Brain microvascular endothelial cell (primary cell): ENCODE results near the gene PCBP3.

Source experiments
- DNase-seq: peaks from one replicate; pipeline ENCODE4 v3.0.0-alpha.2; 2020
- H3K27ac ChIP-seq: fragments of 250-450 bp; sonication (Bioruptor Pico); 2 replicates; pipeline ENCODE4 v1.5.1; 2020; ENCODE audit warnings: mild to moderate bottlenecking, moderate library complexity
- H3K27me3 ChIP-seq: fragments of 250-450 bp; sonication (Bioruptor Pico); replicated peaks from 2 replicates; pipeline ENCODE4 v1.5.1; 2020; ENCODE audit warnings: mild to moderate bottlenecking
- H3K36me3 ChIP-seq: fragments of 250-450 bp; sonication (Bioruptor Pico); replicated peaks from 2 replicates; pipeline ENCODE4 v1.5.1; 2020; ENCODE audit warnings: mild to moderate bottlenecking
- H3K4me3 ChIP-seq: 2 replicates; pipeline ENCODE4 v1.5.1; 2011; ENCODE audit warnings: low read depth, mild to moderate bottlenecking, control low read depth, low read length, moderate library complexity
- in situ Hi-C: cut with HindIII; loops from 2 replicates; pipeline ENCODE4 v1.10.0; 2017; ENCODE audit warnings: low sequenced_read_pairs, low pct_ligation_motif_present
- TF ChIP-seq, protein P1 (sequence below): IDR thresholded peaks from 2 replicates; pipeline ENCODE4 v1.5.1; 2011; ENCODE audit warnings: low read depth, mild to moderate bottlenecking, moderate library complexity, low read length, control low read depth, inconsistent platforms; ENCODE audit errors: missing control alignments

Gene PCBP3

DNA sequence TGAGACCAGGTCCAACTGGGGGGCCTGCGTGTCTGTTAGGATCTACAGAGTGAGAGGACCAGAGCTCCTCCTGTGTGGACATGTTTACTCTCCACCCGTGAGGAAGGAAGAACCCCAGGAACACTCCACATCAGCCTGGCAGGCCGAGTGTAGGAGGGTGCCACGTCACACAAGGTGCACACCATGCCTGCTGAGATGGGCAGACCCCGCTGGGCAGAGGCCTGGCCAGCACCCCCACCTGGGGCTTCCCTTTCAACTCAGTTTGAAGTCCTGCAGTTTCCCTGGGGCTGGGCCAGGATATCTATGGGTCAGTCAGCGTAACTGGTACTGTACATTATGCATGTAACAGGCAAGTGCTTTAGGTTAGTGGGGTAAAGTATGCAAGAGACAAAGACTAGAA is 30.1 kb upstream of the PCBP3 start:
- in situ Hi-C loops: no loop called here
- no peak for DNase-seq
- peaks cover 4% of the 10 kb centered on the region for H3K27me3 ChIP-seq
- H3K36me3 ChIP-seq: no peaks in the 10 kb centered on the region
- no peak overlapping the region for H3K4me3 ChIP-seq
- TF ChIP-seq, protein P1, sequence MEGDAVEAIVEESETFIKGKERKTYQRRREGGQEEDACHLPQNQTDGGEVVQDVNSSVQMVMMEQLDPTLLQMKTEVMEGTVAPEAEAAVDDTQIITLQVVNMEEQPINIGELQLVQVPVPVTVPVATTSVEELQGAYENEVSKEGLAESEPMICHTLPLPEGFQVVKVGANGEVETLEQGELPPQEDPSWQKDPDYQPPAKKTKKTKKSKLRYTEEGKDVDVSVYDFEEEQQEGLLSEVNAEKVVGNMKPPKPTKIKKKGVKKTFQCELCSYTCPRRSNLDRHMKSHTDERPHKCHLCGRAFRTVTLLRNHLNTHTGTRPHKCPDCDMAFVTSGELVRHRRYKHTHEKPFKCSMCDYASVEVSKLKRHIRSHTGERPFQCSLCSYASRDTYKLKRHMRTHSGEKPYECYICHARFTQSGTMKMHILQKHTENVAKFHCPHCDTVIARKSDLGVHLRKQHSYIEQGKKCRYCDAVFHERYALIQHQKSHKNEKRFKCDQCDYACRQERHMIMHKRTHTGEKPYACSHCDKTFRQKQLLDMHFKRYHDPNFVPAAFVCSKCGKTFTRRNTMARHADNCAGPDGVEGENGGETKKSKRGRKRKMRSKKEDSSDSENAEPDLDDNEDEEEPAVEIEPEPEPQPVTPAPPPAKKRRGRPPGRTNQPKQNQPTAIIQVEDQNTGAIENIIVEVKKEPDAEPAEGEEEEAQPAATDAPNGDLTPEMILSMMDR: no peak
- H3K27ac ChIP-seq: no peak overlapping the region

DNA sequence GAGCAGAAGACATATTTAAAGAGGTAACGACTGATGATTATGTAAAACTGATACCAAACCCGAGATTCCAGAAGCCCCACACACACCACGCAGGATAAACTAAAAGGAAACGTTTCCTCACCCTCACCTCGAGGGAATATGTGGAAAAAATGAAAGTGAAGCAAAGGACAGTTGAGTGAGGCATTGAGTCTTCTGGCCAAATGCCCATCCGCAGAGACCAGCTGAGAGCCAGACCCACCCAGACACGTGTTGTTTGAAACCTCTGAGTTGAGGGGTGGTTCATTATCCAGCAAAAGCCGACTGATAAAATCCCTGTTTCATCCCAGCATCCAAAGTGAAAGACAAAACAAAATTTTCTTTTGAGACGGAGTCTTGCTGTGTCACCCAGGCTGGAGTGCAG is 29.6 kb upstream of the PCBP3 start:
- H3K4me3 ChIP-seq: no peak overlapping the region
- H3K27me3 ChIP-seq: peaks cover 3% of the 10 kb centered on the region
- DNase-seq: no peak
- in situ Hi-C loops: no loop called here
- H3K27ac ChIP-seq: no peak overlapping the region
- H3K36me3 ChIP-seq: no peaks in the 10 kb centered on the region
- TF ChIP-seq, protein P1: no peak

DNA sequence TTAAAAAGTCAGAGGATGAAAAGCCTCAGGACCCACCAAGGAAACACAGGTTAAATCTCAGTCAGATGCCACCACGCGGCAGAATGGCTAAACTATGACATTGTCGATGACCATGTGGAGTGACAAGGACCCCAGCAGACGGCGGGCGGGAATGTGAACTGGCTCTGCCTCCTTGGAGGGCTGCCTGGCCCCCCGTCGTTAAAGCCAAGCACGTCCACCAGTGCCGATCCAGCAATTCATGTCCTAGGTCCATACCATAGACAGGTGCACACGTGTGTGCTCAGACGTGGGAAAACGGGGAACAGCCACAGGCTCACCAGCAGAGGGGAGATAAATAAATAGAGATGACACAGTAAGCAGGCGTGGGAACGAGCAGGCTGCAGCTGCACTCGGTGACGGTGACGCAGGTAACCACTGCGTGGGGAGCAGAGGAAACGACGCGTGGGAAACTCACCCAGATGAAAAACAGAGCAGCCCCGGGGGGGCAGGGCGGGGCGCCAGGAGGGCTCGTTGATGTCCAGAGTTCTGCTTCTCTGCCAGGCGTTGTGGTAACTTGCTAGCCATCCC is 28.3 kb upstream of the PCBP3 start:
- Histone ChIP-seq H3K36me3 (no peaks in the 10 kb centered on the region), H3K27ac (no peak overlapping the region), H3K27me3 (peaks cover 3% of the 10 kb centered on the region), H3K4me3 (no peak overlapping the region)
- in situ Hi-C loops: no loop called here
- DNase-seq: peak; percentile 63
- TF ChIP-seq, protein P1: no peak

DNA sequence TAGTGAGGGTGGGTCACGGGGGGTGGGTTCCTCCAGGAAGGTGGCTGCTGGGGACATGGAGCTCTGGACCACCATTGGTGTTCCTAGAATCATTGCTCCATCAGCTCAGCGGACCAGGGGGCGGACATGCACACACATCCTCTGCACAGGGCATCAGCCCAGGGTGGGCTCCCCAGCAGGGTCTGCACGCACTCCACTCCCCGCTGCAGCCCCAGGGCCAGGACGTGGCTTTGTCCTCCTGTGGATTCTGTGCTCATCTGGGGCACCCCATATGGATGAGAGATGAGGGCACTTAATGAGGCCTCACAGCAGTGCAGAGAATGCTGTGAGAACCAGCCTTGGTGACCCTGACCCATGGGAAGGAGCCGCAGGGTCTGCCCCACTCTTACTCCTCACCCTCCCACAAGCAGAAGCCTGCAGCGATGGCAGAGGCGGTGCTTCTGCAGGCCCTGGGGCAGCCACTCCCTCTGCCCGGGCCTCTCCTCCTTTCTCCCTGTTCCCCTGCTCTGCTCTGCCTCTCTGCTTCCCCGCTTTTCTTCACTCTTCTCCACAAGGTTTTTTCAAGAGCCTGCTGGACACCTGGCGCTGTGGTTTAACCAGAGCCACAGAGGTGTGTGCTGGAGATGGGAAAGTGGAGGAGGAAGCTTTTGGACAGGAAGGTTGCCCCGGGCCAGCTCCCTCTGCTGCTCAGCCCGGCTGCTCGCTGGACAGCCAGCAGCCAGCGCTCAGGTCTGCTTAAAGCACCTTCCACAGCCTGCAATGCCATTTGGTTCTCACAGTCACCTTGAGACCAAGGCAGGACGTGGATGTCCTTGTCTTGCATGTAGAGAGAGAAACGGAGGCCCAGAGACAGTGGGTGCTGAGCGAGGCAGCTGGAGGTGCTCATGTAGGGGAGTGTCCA is 26.3 kb upstream of the PCBP3 start:
- DNase-seq: no peak
- Histone ChIP-seq H3K27me3 (no peaks in the 10 kb centered on the region), H3K27ac (no peak overlapping the region), H3K36me3 (no peaks in the 10 kb centered on the region), H3K4me3 (no peak overlapping the region)
- TF ChIP-seq, protein P1: no peak
- in situ Hi-C loops: no loop called here

DNA sequence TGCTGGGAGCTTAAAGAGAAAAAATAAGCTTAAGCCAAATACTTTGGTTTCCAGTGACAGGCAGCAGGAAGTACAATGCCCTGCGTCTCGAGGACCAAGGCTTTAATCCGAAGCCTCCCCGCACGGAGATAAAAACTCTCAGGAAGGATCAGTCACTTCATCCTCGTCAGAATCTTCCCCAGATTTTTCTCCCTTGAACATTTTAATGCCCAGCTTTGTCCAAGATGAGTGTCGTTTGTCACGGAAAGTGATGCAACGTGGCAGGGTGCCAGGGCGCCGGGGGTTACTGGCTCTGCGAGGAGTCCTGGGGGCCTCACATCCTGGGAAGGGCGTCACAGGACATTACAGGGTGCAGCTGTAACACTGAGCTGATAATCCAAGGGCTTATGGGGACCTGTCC is 25.2 kb upstream of the PCBP3 start:
- Histone ChIP-seq H3K36me3 (no peaks in the 10 kb centered on the region), H3K4me3 (no peak overlapping the region), H3K27me3 (no peaks in the 10 kb centered on the region), H3K27ac (peak overlapping the region; percentile 13)
- TF ChIP-seq, protein P1: no peak
- peak; percentile 53 for DNase-seq
- in situ Hi-C loops: no loop called here
